Skeletal muscle tissue (tissue), 4 donors: Measurements from ENCODE around the gene RASGEF1C. TPM values are rescaled to one million over a fixed set of nuclear protein-coding genes. Genes with fewer than 3 reads are reported as not detected.

Experiments used
- H3K27ac ChIP-seq: one replicate; pipeline ENCODE4 v1.7.0; 2013; ENCODE audit warnings: mild to moderate bottlenecking, low read depth, low read length, inconsistent platforms
- H3K27me3 ChIP-seq, 3 donors: one replicate each; pipeline ENCODE4 v1.7.0; 2013; ENCODE audit warnings: low read length in 3 of 3; ENCODE audit not compliant: control insufficient read depth in 3 of 3, insufficient read depth in 3 of 3
- H3K36me3 ChIP-seq, 3 donors: one replicate each; pipeline ENCODE4 v1.7.0; 2013; ENCODE audit warnings: low read length in 3 of 3; ENCODE audit not compliant: control insufficient read depth in 3 of 3, insufficient read depth in 3 of 3
- H3K4me1 ChIP-seq, 3 donors: one replicate each; pipeline ENCODE4 v1.7.0; 2013; ENCODE audit warnings: low read length in 3 of 3, mild to moderate bottlenecking in 3 of 3; ENCODE audit not compliant: control insufficient read depth in 3 of 3, insufficient read depth in 3 of 3
- H3K4me3 ChIP-seq, 3 donors: one replicate each; pipeline ENCODE4 v1.7.0; 2013; ENCODE audit warnings: low read length in 3 of 3
- H3K9ac ChIP-seq, 3 donors: one replicate each; pipeline ENCODE4 v1.7.0; 2013; ENCODE audit warnings: low read length in 3 of 3, mild to moderate bottlenecking in 3 of 3, moderate library complexity in 2 of 3, low read depth in 1 of 3
- H3K9me3 ChIP-seq, 3 donors: one replicate each; pipeline ENCODE4 v1.7.0; 2013; ENCODE audit warnings: low read length in 3 of 3; ENCODE audit not compliant: control insufficient read depth in 3 of 3
- total RNA-seq: library from RNA; depleted of rRNA; stranded (reverse); fragments of >200 nt; gene quantifications from one replicate; pipeline ENCODE4 v1.2.3, GENCODE V29; 2014
- donor health status: Osteomylitis.

RASGEF1C gene
- total RNA-seq, 1 donor from 2014 or later, result 5.7 TPM

DNA sequence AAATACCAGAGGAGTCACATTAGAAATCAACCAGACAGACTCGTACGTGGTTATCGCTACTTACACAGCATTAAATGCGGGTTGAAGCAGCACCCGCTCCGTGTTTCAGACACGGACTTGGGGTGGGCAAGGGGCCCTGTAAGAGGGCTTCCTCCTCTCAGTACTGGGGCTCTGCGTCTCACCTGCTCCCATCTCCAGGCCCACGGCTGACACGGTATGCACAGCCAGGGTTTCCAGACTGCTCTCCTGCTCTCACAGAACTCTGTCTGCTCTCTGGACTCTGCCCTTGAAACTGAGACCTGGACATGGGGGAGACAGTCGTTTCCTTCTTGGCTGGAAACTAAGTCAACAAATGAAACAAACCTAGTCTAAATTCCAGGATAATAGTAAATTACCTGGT is 24.7 kb upstream of the RASGEF1C start:
- Histone ChIP-seq H3K27me3 (no peaks in the 10 kb centered on the region), H3K36me3 (peaks cover 41 to 62% (median 55%) of the 10 kb centered on the region in 3 donors), H3K27ac (no peak overlapping the region), H3K4me1 (no peaks in the 10 kb centered on the region), H3K9me3 (peaks cover 0 to 18% (median 3%) of the 10 kb centered on the region in 3 donors), H3K9ac (no peak overlapping the region), H3K4me3 (no peak overlapping the region)

DNA sequence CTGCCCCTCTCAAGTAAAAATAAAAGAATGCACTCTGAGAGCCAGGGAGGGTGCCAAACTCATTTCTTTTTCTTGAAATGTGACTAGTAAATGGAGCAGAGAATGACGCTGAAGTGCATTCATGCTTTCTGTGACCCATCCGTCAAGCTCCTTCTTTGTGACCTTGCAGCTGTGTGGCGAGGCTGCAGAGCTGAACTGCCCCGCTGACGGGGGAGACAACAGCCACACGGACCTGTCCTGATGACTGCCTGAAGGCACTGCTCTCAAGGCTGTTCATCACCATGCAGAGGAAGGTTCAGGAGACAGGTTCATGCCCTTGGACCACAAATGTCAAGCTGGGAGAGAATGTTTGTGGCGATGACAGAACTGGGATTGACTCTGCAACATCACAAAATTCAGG is 21.0 kb upstream of the RASGEF1C start:
- Histone ChIP-seq H3K4me1 (no peaks in the 10 kb centered on the region), H3K27me3 (no peaks in the 10 kb centered on the region), H3K9ac (no peak overlapping the region), H3K36me3 (peaks cover 29 to 38% (median 30%) of the 10 kb centered on the region in 3 donors), H3K9me3 (peaks cover 3 to 28% (median 7%) of the 10 kb centered on the region in 3 donors), H3K4me3 (no peak overlapping the region), H3K27ac (no peak overlapping the region)

GRCh38 chr5:180222056-180222455 is 13.0 kb upstream of the RASGEF1C start:
- no peak overlapping the region for H3K27ac ChIP-seq
- H3K4me1 ChIP-seq, result no peaks in the 10 kb centered on the region
- H3K9ac ChIP-seq, result no peak overlapping the region
- no peaks in the 10 kb centered on the region for H3K27me3 ChIP-seq
- H3K36me3 ChIP-seq, result peaks cover 0 to 7% (median 4%) of the 10 kb centered on the region in 3 donors
- H3K9me3 ChIP-seq, result peaks cover 14 to 21% (median 19%) of the 10 kb centered on the region in 3 donors
- H3K4me3 ChIP-seq, result no peak overlapping the region

- Histone ChIP-seq H3K4me1 (no peaks in the 10 kb centered on the region), H3K4me3 (no peak overlapping the region), H3K36me3 (peaks cover 0 to 4% (median 0%) of the 10 kb centered on the region in 3 donors), H3K9me3 (peaks cover 10 to 26% (median 15%) of the 10 kb centered on the region in 3 donors), H3K27ac (no peak overlapping the region), H3K27me3 (peaks cover 0 to 3% (median 2%) of the 10 kb centered on the region in 3 donors), H3K9ac (no peak overlapping the region)
Measured at GRCh38 chr5:180217797-180218196, 8.8 kb upstream of the RASGEF1C start.

- Histone ChIP-seq H3K9me3 (peaks cover 5 to 24% (median 12%) of the 10 kb centered on the region in 3 donors), H3K27me3 (peaks cover 0 to 9% (median 7%) of the 10 kb centered on the region in 3 donors), H3K4me3 (no peak overlapping the region), H3K27ac (no peak overlapping the region), H3K4me1 (no peaks in the 10 kb centered on the region), H3K36me3 (no peaks in the 10 kb centered on the region), H3K9ac (no peak overlapping the region)
Measured at GRCh38 chr5:180216646-180217171, 7.7 kb upstream of the RASGEF1C start.

- no peaks in the 10 kb centered on the region for H3K36me3 ChIP-seq
- H3K4me1 ChIP-seq, result no peaks in the 10 kb centered on the region
- no peak overlapping the region for H3K9ac ChIP-seq
- no peak overlapping the region for H3K27ac ChIP-seq
- H3K27me3 ChIP-seq, result peaks cover 5 to 12% (median 9%) of the 10 kb centered on the region in 3 donors
- peaks cover 5 to 23% (median 12%) of the 10 kb centered on the region in 3 donors for H3K9me3 ChIP-seq
- H3K4me3 ChIP-seq, result no peak overlapping the region
Measured at GRCh38 chr5:180215783-180216630, 7.0 kb upstream of the RASGEF1C start.

GRCh38 chr5:180214870-180215770 is 6.1 kb upstream of the RASGEF1C start:
- Histone ChIP-seq H3K27me3 (peaks cover 13 to 19% (median 14%) of the 10 kb centered on the region in 3 donors), H3K4me1 (no peaks in the 10 kb centered on the region), H3K36me3 (no peaks in the 10 kb centered on the region), H3K4me3 (no peak overlapping the region), H3K9me3 (peaks cover 2 to 18% (median 8%) of the 10 kb centered on the region in 3 donors), H3K9ac (no peak overlapping the region), H3K27ac (no peak overlapping the region)

DNA sequence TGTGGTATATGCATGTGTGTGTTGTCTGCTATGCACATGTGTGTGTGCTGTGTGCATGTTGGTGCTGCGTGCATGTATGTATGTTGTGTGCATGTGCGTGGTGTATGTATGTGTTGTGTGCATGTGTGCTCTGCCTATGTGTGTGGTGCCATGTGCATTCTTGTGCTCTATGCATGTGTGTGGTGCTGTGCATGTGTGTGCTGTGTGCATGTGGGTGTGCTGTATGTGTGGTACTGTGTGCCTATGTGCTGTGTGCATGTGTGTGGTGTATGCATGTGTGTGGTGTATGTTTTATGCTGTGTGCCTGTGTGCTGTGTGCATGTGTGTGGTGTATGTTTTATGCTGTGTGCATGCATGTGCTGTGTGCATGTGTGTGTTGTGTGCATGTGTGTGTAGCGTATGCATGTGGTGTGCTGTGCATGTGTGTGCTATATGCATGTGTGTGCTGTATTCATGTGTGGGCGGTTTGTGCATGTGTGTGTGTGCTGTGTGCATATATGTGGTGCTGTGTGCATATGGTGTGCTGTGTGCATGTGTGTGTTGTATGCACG is 4.7 kb upstream of the RASGEF1C start:
- Histone ChIP-seq H3K9me3 (peaks cover 2 to 18% (median 8%) of the 10 kb centered on the region in 3 donors), H3K27ac (no peak overlapping the region), H3K27me3 (peaks cover 18 to 23% (median 20%) of the 10 kb centered on the region in 3 donors), H3K9ac (no peak overlapping the region), H3K36me3 (no peaks in the 10 kb centered on the region), H3K4me1 (no peaks in the 10 kb centered on the region), H3K4me3 (no peak overlapping the region)

- H3K9ac ChIP-seq, result no peak overlapping the region
- H3K9me3 ChIP-seq, result peaks cover 2 to 18% (median 8%) of the 10 kb centered on the region in 3 donors
- H3K4me3 ChIP-seq, result no peak overlapping the region
- H3K36me3 ChIP-seq, result no peaks in the 10 kb centered on the region
- H3K4me1 ChIP-seq, result peaks cover 0 to 4% (median 2%) of the 10 kb centered on the region in 3 donors
- H3K27ac ChIP-seq, result no peak overlapping the region
- peaks cover 22 to 27% (median 24%) of the 10 kb centered on the region in 3 donors for H3K27me3 ChIP-seq
Measured at GRCh38 chr5:180213256-180213600, 4.2 kb upstream of the RASGEF1C start.
